ENCODE data around the gene PITPNC1. TPM values are rescaled to one million over a fixed set of nuclear protein-coding genes. Genes with fewer than 3 reads are reported as not detected.

PITPNC1 gene
- total and polyA plus RNA-seq, 2 of the 13 experiments (the other 11 are each of a cell fraction or from before 2014, with no cell fraction given): 4.1 to 5.7 TPM

- H3K36me3 ChIP-seq (replicated peaks in 1 of 2; ENCODE audit: control insufficient read depth in 1 of 2, insufficient read depth in 2 of 2, low read length in 2 of 2): no peaks in the 10 kb centered on the region
- ATAC-seq: no peak
- no TSS peak for BruUV-seq (replicated peaks)
- WGBS (ENCODE audit: low lambda C conversion rate): 0% methylated on average over 1 of the region's 1 CpG
- no peak for TF ChIP-seq ZNF556 (CRISPR knock-in tag; IDR thresholded peaks at IDR 0.05; ENCODE audit: borderline replicate concordance)
- TF ChIP-seq FIP1L1 (IDR thresholded peaks at IDR 0.05; ENCODE audit: borderline replicate concordance, insufficient read depth, low read depth, low read length): no peak
- TF ChIP-seq ZNF530 (CRISPR knock-in tag; IDR thresholded peaks at IDR 0.05; ENCODE audit: low read depth): no peak
- TF ChIP-seq ZNF296 (CRISPR knock-in tag; conservative IDR thresholded peaks at IDR 0.05): no peak
- no peak for TF ChIP-seq HNRNPUL1 (IDR thresholded peaks at IDR 0.05; ENCODE audit: low read depth, low read length)
- no peak for TF ChIP-seq ATF2 (CRISPR knock-in tag; IDR thresholded peaks at IDR 0.05)
- no peak for TF ChIP-seq SMYD3 (CRISPR knock-in tag; IDR thresholded peaks at IDR 0.05)
- TF ChIP-seq MIER2 (CRISPR knock-in tag; IDR thresholded peaks at IDR 0.05): no peak
- TF ChIP-seq HNRNPK (IDR thresholded peaks at IDR 0.05; ENCODE audit: low read depth, low read length, poor library complexity, severe bottlenecking): no peak
- no peak for TF ChIP-seq GABPA (IDR thresholded peaks at IDR 0.05; ENCODE audit: low read depth, low read length)
- no peak for TF ChIP-seq GABPA (CRISPR knock-in tag; IDR thresholded peaks at IDR 0.05; ENCODE audit: low read depth)
- TF ChIP-seq FOXP4 (CRISPR knock-in tag; IDR thresholded peaks at IDR 0.05): no peak
- TF ChIP-seq EP300 (IDR thresholded peaks at IDR 0.05; ENCODE audit: low read depth in 2 of 2, low read length in 2 of 2): no peak
- TF ChIP-seq EP300 (CRISPR knock-in tag; IDR thresholded peaks at IDR 0.05; ENCODE audit: borderline replicate concordance): no peak
- no peak for TF ChIP-seq RBM39 (IDR thresholded peaks at IDR 0.05; ENCODE audit: low read depth, low read length, poor library complexity, severe bottlenecking)
- no peak for TF ChIP-seq CEBPB (IDR thresholded peaks at IDR 0.05; ENCODE audit: borderline replicate concordance, low read depth, low read length)
- no peak for TF ChIP-seq ATF6 (CRISPR knock-in tag; conservative IDR thresholded peaks at IDR 0.05)
- no peak for TF ChIP-seq ZNF660 (CRISPR knock-in tag; IDR thresholded peaks at IDR 0.05; ENCODE audit: borderline replicate concordance, low read depth)
- no peak for TF ChIP-seq RELA (CRISPR knock-in tag; IDR thresholded peaks at IDR 0.05)
- no peak for TF ChIP-seq ZNF317 (CRISPR knock-in tag; IDR thresholded peaks at IDR 0.05)
- no peak for TF ChIP-seq ZNF34 (CRISPR knock-in tag; IDR thresholded peaks at IDR 0.05; ENCODE audit: borderline replicate concordance)
- H2AFZ ChIP-seq (ENCODE audit: low read length): no peak overlapping the region
- intact Hi-C loops (cut with micrococcal nuclease; ENCODE audit: unreplicated experiment) (no loop called here), in situ Hi-C loops (cut with HindIII; ENCODE audit: extremely low pct_ligation_motif_present, low pct_unique_long_range_greater_than_20kb) (no loop called here)
- no peaks in the 10 kb centered on the region for H3K27me3 ChIP-seq (ENCODE audit: control insufficient read depth in 1 of 2, insufficient read depth in 2 of 2, low read length in 2 of 2)
- H3K9me3 ChIP-seq (ENCODE audit: low read length): no peaks in the 10 kb centered on the region
- H3K4me1 ChIP-seq (ENCODE audit: insufficient read depth, low read length): no peaks in the 10 kb centered on the region
- no peak overlapping the region for H3K9ac ChIP-seq (ENCODE audit: insufficient read depth, low read depth, low read length)
- H4K20me1 ChIP-seq (ENCODE audit: insufficient read depth, low read length): no peaks in the 10 kb centered on the region
- no peak overlapping the region for H3K4me3 ChIP-seq (replicated peaks in 1 of 3; ENCODE audit: insufficient read depth in 1 of 3, low read depth in 2 of 3, low read length in 3 of 3)
- no peak for DNase-seq (ENCODE audit: low spot score)
- H3K79me2 ChIP-seq (ENCODE audit: insufficient read depth, low read length): no peaks in the 10 kb centered on the region
- no peak overlapping the region for H3K4me2 ChIP-seq (ENCODE audit: low read depth, low read length)
- POLR2A ChIA-PET: no interaction called here
- CTCF ChIA-PET (ENCODE audit: low intra/inter-chr PET ratio, low total read pairs): no interaction called here
- H3K27ac ChIP-seq (ENCODE audit: extremely low read length, insufficient read depth, low read length): no peak overlapping the region
- no peak for FAIRE-seq
Measured at GRCh38 chr17:67414130-67414529, 37.0 kb downstream of the PITPNC1 start.
